OCI-LY7 (cell line): ENCODE measurements around the gene ZKSCAN5.

ENCODE experiments used
- CTCF ChIP-seq: fragments of 200-600 bp; sonication (generic); conservative IDR thresholded peaks from 2 replicates; pipeline ENCODE4 v1.5.1; 2014; ENCODE audit warnings: mild to moderate bottlenecking, antibody characterized with exemption, low read length, moderate library complexity, mixed read lengths
- EZH2phosphoT487 ChIP-seq: fragments of 200-600 bp; sonication (generic); IDR thresholded peaks from 2 replicates; pipeline ENCODE4 v1.6.1; 2018; ENCODE audit warnings: low read depth, borderline replicate concordance, mild to moderate bottlenecking, mixed run types, antibody characterized with exemption, low read length, moderate library complexity, mixed read lengths

GRCh38 chr7:99455874-99456273, 48.6 kb upstream of the ZKSCAN5 start:
- TF ChIP-seq CTCF = no peak
- TF ChIP-seq EZH2phosphoT487 = no peak
